Uterus (tissue), 2 donors: ENCODE data around the gene GNAS-AS1.

Experiments used
- CTCF ChIP-seq, 4 experiments: fragments of 200-600 bp in 2 of 4; fragments of 450-650 bp in 2 of 4; sonication (generic) in 2 of 4; IDR thresholded peaks; one replicate each; pipeline ENCODE4 v1.5.1; 2016 to 2019; ENCODE audit warnings: antibody characterized with exemption in 4 of 4, mild to moderate bottlenecking in 2 of 4, moderate library complexity in 1 of 4
- POLR2A ChIP-seq, 2 donors: fragments of 450-650 bp; IDR thresholded peaks; one replicate each; pipeline ENCODE4 v1.6.1; 2016; ENCODE audit warnings: antibody characterized with exemption in 2 of 2, mild to moderate bottlenecking in 1 of 2, moderate library complexity in 1 of 2

- no peak for TF ChIP-seq POLR2A (IDR thresholded peaks at IDR 0.05)
- TF ChIP-seq CTCF (IDR thresholded peaks at IDR 0.05), result no peak
Observed at GRCh38 chr20:58876437-58876836, 25.7 kb upstream of the GNAS-AS1 start.
